ENCODE measurements around the gene PDX1. TPM values are rescaled to one million over a fixed set of nuclear protein-coding genes. Genes with fewer than 3 reads are reported as not detected.

PDX1 gene
- polyA plus RNA-seq, 3 donors, result not detected

DNA sequence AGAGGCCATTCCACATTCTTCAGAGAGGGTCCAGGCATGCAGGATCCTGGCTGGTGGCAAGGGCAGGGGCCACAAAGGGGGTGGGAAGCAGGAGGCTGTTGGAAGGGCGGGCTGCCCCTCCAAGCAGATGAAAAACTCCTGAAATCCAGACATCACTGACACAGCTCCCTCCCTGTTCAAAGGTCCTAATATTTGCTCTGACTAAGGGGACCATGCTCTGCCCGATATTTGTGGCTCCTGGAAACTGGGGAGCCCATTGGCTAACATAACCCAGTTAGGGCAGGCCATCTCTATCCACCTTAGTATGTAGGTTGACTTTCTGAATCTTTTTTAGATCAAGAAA is 52.6 kb downstream of the PDX1 start:
- Mint-ChIP-seq H3K27ac (no peak overlapping the region), H3K36me3 (peaks cover 0 to 3% of the 10 kb centered on the region in 2 donors), H3K4me1 (peaks cover 22% of the 10 kb centered on the region), H3K27me3 (ENCODE audit: low read depth in 3 of 3) (peaks cover 97 to 99% (median 99%) of the 10 kb centered on the region in 3 donors), H3K9me3 (peaks cover 0 to 22% (median 6%) of the 10 kb centered on the region in 7 donors), H3K4me3 (peak overlapping the region in 1 of 2 donors; percentile 68)
- no CpG with 5 or more reads among the region's 2 CpGs for WGBS (ENCODE audit: insufficient coverage)
- Histone ChIP-seq H3K79me2 (ENCODE audit: insufficient read depth, low read length) (no peaks in the 10 kb centered on the region), H3K27me3 (ENCODE audit: control insufficient read depth in 2 of 2, insufficient read depth in 2 of 2, low read length in 2 of 2) (peaks cover 96 to 98% of the 10 kb centered on the region in 2 donors), H2AFZ (ENCODE audit: insufficient read depth, low read depth, low read length, poor library complexity, severe bottlenecking) (no peak overlapping the region), H3K4me3 (replicated peaks in 1 of 3; ENCODE audit: low read depth in 2 of 3, low read length in 3 of 3) (no peak overlapping the region), H3K9ac (ENCODE audit: insufficient read depth, low read length, poor library complexity, severe bottlenecking) (no peak overlapping the region), H3K4me2 (replicated peaks; ENCODE audit: extremely low read depth, low read length, poor library complexity, severe bottlenecking) (no peak overlapping the region), H3K27ac (ENCODE audit: low read depth in 1 of 2, low read length in 2 of 2) (no peak overlapping the region), H4K20me1 (ENCODE audit: insufficient read depth, low read length) (no peaks in the 10 kb centered on the region), H3K36me3 (replicated peaks in 1 of 2; ENCODE audit: control insufficient read depth in 1 of 2, insufficient read depth in 2 of 2, low read length in 2 of 2) (no peaks in the 10 kb centered on the region), H3K4me1 (ENCODE audit: control insufficient read depth in 1 of 2, insufficient read depth in 2 of 2, low read length in 2 of 2) (peaks cover 3 to 12% of the 10 kb centered on the region in 2 donors), H3K9me3 (replicated peaks in 1 of 2; ENCODE audit: control insufficient read depth in 1 of 2, insufficient read depth in 1 of 2, low read length in 2 of 2) (peaks cover 0 to 41% of the 10 kb centered on the region in 2 donors)
- DNase-seq, result no peak
- intact Hi-C loops (cut with micrococcal nuclease), result no loop called here
- TF ChIP-seq, protein P1, sequence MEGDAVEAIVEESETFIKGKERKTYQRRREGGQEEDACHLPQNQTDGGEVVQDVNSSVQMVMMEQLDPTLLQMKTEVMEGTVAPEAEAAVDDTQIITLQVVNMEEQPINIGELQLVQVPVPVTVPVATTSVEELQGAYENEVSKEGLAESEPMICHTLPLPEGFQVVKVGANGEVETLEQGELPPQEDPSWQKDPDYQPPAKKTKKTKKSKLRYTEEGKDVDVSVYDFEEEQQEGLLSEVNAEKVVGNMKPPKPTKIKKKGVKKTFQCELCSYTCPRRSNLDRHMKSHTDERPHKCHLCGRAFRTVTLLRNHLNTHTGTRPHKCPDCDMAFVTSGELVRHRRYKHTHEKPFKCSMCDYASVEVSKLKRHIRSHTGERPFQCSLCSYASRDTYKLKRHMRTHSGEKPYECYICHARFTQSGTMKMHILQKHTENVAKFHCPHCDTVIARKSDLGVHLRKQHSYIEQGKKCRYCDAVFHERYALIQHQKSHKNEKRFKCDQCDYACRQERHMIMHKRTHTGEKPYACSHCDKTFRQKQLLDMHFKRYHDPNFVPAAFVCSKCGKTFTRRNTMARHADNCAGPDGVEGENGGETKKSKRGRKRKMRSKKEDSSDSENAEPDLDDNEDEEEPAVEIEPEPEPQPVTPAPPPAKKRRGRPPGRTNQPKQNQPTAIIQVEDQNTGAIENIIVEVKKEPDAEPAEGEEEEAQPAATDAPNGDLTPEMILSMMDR (IDR thresholded peaks at IDR 0.05), result no peak

DNA sequence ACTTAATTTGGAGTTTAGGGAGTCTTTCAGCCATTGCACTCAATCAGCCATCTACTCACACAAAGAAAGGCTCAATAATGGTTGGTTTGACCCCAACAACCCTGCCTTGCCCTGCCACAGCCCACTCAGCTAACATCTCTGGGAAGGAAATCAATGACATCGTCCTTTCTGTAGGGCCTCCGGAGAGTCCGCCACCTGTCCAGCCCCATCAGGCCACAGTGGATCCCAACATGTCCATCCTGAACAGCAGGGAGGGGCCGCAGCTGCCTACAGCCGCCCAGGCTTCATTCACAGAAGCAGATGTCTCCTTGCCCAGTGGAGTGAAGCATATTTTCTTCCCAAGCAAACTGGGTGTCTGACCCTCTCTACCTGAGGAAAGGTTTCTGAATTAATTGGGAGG is 53.5 kb downstream of the PDX1 start:
- Mint-ChIP-seq H3K27me3 (ENCODE audit: low read depth in 3 of 3) (peaks cover 93 to 100% (median 99%) of the 10 kb centered on the region in 3 donors), H3K36me3 (no peaks in the 10 kb centered on the region), H3K27ac (peak overlapping the region in 1 of 7 donors; percentile 9), H3K9me3 (peaks cover 0 to 18% (median 4%) of the 10 kb centered on the region in 7 donors), H3K4me1 (peaks cover 16% of the 10 kb centered on the region), H3K4me3 (peak overlapping the region in 1 of 2 donors; percentile 79)
- Histone ChIP-seq H3K79me2 (ENCODE audit: insufficient read depth, low read length) (no peaks in the 10 kb centered on the region), H3K27me3 (ENCODE audit: control insufficient read depth in 2 of 2, insufficient read depth in 2 of 2, low read length in 2 of 2) (peaks cover 93 to 94% of the 10 kb centered on the region in 2 donors), H3K4me2 (replicated peaks; ENCODE audit: extremely low read depth, low read length, poor library complexity, severe bottlenecking) (no peak overlapping the region), H3K4me1 (ENCODE audit: control insufficient read depth in 1 of 2, insufficient read depth in 2 of 2, low read length in 2 of 2) (peaks cover 0 to 9% of the 10 kb centered on the region in 2 donors), H3K9me3 (replicated peaks in 1 of 2; ENCODE audit: control insufficient read depth in 1 of 2, insufficient read depth in 1 of 2, low read length in 2 of 2) (peaks cover 0 to 41% of the 10 kb centered on the region in 2 donors), H3K4me3 (replicated peaks in 1 of 3; ENCODE audit: low read depth in 2 of 3, low read length in 3 of 3) (no peak overlapping the region), H3K36me3 (replicated peaks in 1 of 2; ENCODE audit: control insufficient read depth in 1 of 2, insufficient read depth in 2 of 2, low read length in 2 of 2) (no peaks in the 10 kb centered on the region), H2AFZ (ENCODE audit: insufficient read depth, low read depth, low read length, poor library complexity, severe bottlenecking) (no peak overlapping the region), H3K9ac (ENCODE audit: insufficient read depth, low read length, poor library complexity, severe bottlenecking) (no peak overlapping the region), H4K20me1 (ENCODE audit: insufficient read depth, low read length) (no peaks in the 10 kb centered on the region), H3K27ac (ENCODE audit: low read depth in 1 of 2, low read length in 2 of 2) (no peak overlapping the region)
- TF ChIP-seq, protein P1 (IDR thresholded peaks at IDR 0.05), result no peak
- WGBS (ENCODE audit: insufficient coverage), result 47% methylated on average over 3 of the region's 5 CpGs
- intact Hi-C loops (cut with micrococcal nuclease), result no loop called here
- no peak for DNase-seq
